Epithelial cell of proximal tubule (primary cell): ENCODE results near the gene FLACC1. TPM values are rescaled to one million over a fixed set of nuclear protein-coding genes. Genes with fewer than 3 reads are reported as not detected.

Experiments
- DNase-seq: peaks from one replicate; pipeline ENCODE4 v3.0.0-alpha.2; 2011; ENCODE audit warnings: low read depth
- H3K4me3 ChIP-seq: 2 replicates; pipeline ENCODE4 v1.5.1; 2011; ENCODE audit warnings: low read depth, mild to moderate bottlenecking, low read length
- total RNA-seq: library from RNA; depleted of rRNA; stranded (reverse); fragments of >200 nt; gene quantifications from 2 replicates; pipeline ENCODE4 v1.2.3, GENCODE V29; 2015
- TF ChIP-seq, protein P1 (sequence below): conservative IDR thresholded peaks from 2 replicates; pipeline ENCODE4 v1.5.1; 2012; ENCODE audit warnings: low read depth, mild to moderate bottlenecking, low read length

Gene FLACC1
- total RNA-seq, 1 donor from 2014 or later, result not detected

DNA sequence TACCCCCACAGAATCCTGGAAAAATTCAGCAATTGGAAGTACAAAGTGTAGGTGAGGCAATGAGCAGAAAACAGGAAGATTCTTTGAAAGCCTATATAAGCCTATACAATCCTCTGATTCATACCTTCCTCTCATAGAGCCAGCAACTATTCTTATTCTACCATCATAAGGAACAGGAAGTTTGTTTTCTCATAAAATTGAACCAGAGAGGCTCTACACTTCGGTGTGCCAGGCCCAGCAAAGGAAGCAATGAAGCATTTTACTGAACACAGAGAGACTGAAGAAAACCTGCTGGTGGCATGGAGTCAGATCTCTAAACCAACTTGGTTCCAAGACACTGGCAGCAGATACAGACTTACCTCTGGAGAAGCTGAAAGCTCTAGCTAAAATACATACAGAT, 78.1 kb downstream of the FLACC1 start:
- no peak for DNase-seq
- TF ChIP-seq, protein P1, sequence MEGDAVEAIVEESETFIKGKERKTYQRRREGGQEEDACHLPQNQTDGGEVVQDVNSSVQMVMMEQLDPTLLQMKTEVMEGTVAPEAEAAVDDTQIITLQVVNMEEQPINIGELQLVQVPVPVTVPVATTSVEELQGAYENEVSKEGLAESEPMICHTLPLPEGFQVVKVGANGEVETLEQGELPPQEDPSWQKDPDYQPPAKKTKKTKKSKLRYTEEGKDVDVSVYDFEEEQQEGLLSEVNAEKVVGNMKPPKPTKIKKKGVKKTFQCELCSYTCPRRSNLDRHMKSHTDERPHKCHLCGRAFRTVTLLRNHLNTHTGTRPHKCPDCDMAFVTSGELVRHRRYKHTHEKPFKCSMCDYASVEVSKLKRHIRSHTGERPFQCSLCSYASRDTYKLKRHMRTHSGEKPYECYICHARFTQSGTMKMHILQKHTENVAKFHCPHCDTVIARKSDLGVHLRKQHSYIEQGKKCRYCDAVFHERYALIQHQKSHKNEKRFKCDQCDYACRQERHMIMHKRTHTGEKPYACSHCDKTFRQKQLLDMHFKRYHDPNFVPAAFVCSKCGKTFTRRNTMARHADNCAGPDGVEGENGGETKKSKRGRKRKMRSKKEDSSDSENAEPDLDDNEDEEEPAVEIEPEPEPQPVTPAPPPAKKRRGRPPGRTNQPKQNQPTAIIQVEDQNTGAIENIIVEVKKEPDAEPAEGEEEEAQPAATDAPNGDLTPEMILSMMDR, result no peak
- H3K4me3 ChIP-seq, result no peak overlapping the region

GRCh38 chr2:201276511-201276910, 80.6 kb downstream of the FLACC1 start:
- H3K4me3 ChIP-seq, result no peak overlapping the region

GRCh38 chr2:201275990-201276389, 81.2 kb downstream of the FLACC1 start:
- no peak for DNase-seq
- TF ChIP-seq, protein P1, result peak; percentile 3

More at GRCh38 chr2:201276511-201276910, 80.6 kb downstream of the FLACC1 start:
- TF ChIP-seq, protein P1, result no peak
- no peak for DNase-seq

DNA sequence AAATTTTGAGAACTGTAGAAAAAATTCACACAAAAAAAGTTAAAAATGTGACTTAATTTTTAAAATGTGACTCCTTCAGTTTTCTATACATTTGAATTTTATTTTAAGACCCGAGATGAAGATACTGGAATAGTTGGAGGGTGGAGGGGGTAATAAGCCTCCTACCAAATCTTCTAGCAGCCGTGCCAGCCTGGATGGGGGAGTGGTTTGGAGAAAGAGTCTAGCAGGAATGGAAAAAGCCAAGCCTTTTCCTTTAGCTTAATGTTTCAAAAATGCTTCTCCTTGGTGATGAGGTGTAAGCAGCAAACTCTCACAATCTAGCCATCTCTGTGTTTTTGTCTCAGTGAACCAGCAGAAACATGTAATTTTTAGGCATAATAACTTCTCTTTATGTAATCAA, 82.1 kb downstream of the FLACC1 start:
- H3K4me3 ChIP-seq, result no peak overlapping the region
- no peak for DNase-seq

More at GRCh38 chr2:201275990-201276389, 81.2 kb downstream of the FLACC1 start:
- no peak overlapping the region for H3K4me3 ChIP-seq

DNA sequence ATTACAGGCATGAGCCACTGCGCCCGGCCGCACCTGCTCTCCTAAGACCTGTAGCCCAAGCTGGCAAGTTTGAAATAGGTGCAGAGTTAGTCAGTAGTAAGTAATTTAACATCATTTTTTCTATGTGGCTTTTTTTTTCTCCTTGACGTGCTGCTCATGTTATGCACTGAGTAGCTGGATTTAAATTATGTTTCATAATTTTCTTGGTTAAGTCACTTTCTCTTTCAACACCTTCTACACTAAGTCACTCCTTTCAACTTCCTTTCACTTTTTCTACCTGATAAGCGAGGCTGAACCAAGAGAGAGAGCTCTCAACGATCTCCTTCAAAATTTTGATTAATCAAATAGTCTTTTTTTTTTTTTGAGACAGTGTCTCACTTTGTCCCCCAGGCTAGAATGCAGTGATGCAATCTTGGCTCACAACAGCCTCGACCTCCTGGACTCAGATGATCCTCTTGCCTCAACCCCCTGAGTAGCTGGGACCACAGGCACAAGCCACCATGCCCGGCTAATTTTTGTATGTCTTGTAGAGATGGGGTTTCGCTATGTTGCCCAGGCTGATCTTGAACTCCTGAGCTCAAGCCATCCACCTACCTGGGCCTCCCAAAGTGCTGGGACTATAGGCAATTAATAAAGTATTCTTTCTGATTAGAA, 83.7 kb downstream of the FLACC1 start:
- H3K4me3 ChIP-seq, result no peak overlapping the region
- DNase-seq, result no peak

More for the DNA sequence above, 82.1 kb downstream of the FLACC1 start:
- TF ChIP-seq, protein P1, result no peak

GRCh38 chr2:201271917-201272316, 85.2 kb downstream of the FLACC1 start:
- no peak for DNase-seq
- no peak overlapping the region for H3K4me3 ChIP-seq
- TF ChIP-seq, protein P1, result no peak

More for the DNA sequence above, 83.7 kb downstream of the FLACC1 start:
- TF ChIP-seq, protein P1, result no peak
